Activated CD8-positive, alpha-beta memory T cell treated with anti-CD3 and anti-CD28 coated beads, Interleukin-2, amount 10 ng/mL, durations not matched to agents 7 days and 5 days (primary cell): ENCODE data around the gene MAOA. TPM values are rescaled to one million over a fixed set of nuclear protein-coding genes. Genes with fewer than 3 reads are reported as not detected.

Experiments
- ATAC-seq: fragments of 150-1000 bp; cut with Tn5 transposase; one replicate; pipeline ENCODE4 v1.10.0; 2021; ENCODE audit warnings: moderate library complexity
- CTCF ChIA-PET: fragments of 350-600 bp; sonication (Branson Sonifier 250); formaldehyde crosslinking; loops from one replicate; lab custom pipeline; 2021; ENCODE audit warnings: antibody characterized with exemption; lab: Charles Lee
- DNase-seq: peaks from one replicate; pipeline ENCODE4 v3.0.0-alpha.2; 2020
- H3K27ac Mint-ChIP-seq: one replicate; pipeline ENCODE4 v1.8.0; 2021; ENCODE audit warnings: mild to moderate bottlenecking, mixed read lengths
- H3K27me3 Mint-ChIP-seq: one replicate; pipeline ENCODE4 v1.8.0; 2021; ENCODE audit warnings: mixed read lengths
- H3K36me3 Mint-ChIP-seq: one replicate; pipeline ENCODE4 v1.8.0; 2021; ENCODE audit warnings: mild to moderate bottlenecking, mixed read lengths
- H3K4me1 Mint-ChIP-seq: one replicate; pipeline ENCODE4 v1.8.0; 2021; ENCODE audit warnings: mixed read lengths
- H3K4me3 Mint-ChIP-seq: one replicate; pipeline ENCODE4 v1.8.0; 2021; ENCODE audit warnings: mild to moderate bottlenecking, moderate library complexity, mixed read lengths
- H3K9me3 Mint-ChIP-seq: one replicate; pipeline ENCODE4 v1.8.0; 2022; ENCODE audit warnings: low read depth, mixed read lengths
- total RNA-seq, 2 experiments: library from RNA; stranded (reverse); gene quantifications; one replicate each; pipeline ENCODE4 v1.2.3, GENCODE V29; 2021

MAOA gene
- total RNA-seq, 2 experiments from 2014 or later, result 2.6 to 3.1 TPM

DNA sequence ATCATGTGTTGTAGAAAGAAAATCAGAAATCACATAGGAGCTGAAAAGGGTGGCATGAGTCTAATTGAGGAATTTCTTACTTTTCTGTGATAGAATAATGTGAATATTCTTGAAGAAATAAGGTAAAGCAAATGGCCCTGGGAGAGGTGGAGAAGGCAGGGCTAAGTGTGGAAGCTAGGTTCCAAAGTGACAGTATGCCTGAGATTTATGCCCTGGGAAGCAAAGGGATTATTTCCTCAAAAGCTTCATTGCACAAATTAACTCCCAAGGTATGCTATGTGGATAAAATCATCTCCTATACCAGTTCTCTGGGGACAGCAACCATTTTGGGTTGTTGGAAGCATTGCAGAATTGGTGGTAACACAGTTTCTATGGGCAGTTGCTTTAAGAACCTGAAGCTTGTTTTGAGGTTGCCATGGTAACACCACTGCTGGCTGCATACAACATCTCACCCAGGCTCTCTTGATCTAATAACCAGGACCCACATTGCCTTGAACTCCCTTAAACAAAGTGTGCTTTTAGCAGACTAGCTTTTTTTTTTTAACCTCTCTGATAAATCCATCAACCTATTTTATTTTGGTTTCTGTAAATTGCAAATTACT is 21.0 kb downstream of the MAOA start:
- CTCF ChIA-PET, result no interaction called here
- Mint-ChIP-seq H3K27me3 (no peaks in the 10 kb centered on the region), H3K4me3 (no peak overlapping the region), H3K9me3 (no peaks in the 10 kb centered on the region), H3K36me3 (no peaks in the 10 kb centered on the region), H3K4me1 (no peaks in the 10 kb centered on the region), H3K27ac (no peak overlapping the region)
- DNase-seq (no peak), ATAC-seq (no peak)

- CTCF ChIA-PET, result no interaction called here
- no peaks in the 10 kb centered on the region for H3K9me3 Mint-ChIP-seq
- no peak for DNase-seq
- no peaks in the 10 kb centered on the region for H3K36me3 Mint-ChIP-seq
- H3K4me3 Mint-ChIP-seq, result no peak overlapping the region
- ATAC-seq, result no peak
- H3K27me3 Mint-ChIP-seq, result no peaks in the 10 kb centered on the region
- H3K4me1 Mint-ChIP-seq, result no peaks in the 10 kb centered on the region
- H3K27ac Mint-ChIP-seq, result no peak overlapping the region
These were observed 21.9 kb downstream of the MAOA start for GRCh38 chrX:43677993-43678392.

GRCh38 chrX:43679058-43679457 is 23.0 kb downstream of the MAOA start:
- H3K4me3 Mint-ChIP-seq, result no peak overlapping the region

DNA sequence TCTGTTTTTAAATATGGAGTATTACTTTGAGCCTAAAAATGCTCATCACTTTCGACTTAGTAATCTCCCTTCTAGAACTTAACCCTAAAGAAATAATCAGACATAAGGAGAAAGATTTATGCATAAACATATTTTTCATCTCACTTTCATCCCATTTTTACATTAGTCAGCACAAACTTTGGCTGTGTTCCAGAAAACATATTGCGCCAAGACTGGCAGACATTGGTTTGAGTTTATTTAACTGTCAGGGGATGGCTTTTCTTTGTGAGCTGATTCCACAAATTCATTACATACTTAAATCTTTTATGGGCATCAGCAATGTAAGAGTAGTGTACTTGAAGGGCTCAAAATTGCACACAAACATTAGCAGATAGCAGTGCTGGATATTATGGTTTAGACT is 23.7 kb downstream of the MAOA start:
- DNase-seq (no peak), ATAC-seq (no peak)
- Mint-ChIP-seq H3K36me3 (no peaks in the 10 kb centered on the region), H3K27ac (no peak overlapping the region), H3K4me3 (no peak overlapping the region), H3K27me3 (no peaks in the 10 kb centered on the region), H3K9me3 (no peaks in the 10 kb centered on the region), H3K4me1 (no peaks in the 10 kb centered on the region)
- CTCF ChIA-PET, result no interaction called here

More at GRCh38 chrX:43679058-43679457, 23.0 kb downstream of the MAOA start:
- no peak for DNase-seq
- CTCF ChIA-PET, result no interaction called here
- no peaks in the 10 kb centered on the region for H3K36me3 Mint-ChIP-seq
- H3K4me1 Mint-ChIP-seq, result no peaks in the 10 kb centered on the region
- no peaks in the 10 kb centered on the region for H3K9me3 Mint-ChIP-seq
- H3K27me3 Mint-ChIP-seq, result no peaks in the 10 kb centered on the region
- ATAC-seq, result no peak
- no peak overlapping the region for H3K27ac Mint-ChIP-seq

DNA sequence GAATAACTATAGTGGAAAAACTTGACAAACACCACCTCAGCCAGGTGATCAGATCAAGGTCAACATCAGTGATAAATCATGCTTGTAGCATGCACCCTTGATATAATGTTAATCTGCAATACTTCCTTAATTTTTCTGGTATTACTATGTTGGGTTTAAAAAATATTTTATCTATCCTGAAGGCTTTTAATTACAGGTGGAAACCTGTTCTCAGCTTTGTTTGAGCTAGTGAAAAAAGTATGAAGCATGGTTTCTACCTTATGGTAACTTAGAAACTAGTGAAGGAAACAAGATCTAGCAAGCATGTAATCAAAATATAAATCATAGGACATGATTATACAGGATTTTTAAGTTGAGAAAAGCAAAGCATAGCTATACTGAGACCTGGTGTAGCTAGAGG is 26.6 kb downstream of the MAOA start:
- Mint-ChIP-seq H3K9me3 (no peaks in the 10 kb centered on the region), H3K36me3 (no peaks in the 10 kb centered on the region), H3K4me1 (no peaks in the 10 kb centered on the region), H3K27ac (no peak overlapping the region), H3K27me3 (no peaks in the 10 kb centered on the region), H3K4me3 (no peak overlapping the region)
- CTCF ChIA-PET, result no interaction called here
- DNase-seq (no peak), ATAC-seq (no peak)

- H3K4me3 Mint-ChIP-seq, result no peak overlapping the region
- no peak overlapping the region for H3K27ac Mint-ChIP-seq
- H3K4me1 Mint-ChIP-seq, result no peaks in the 10 kb centered on the region
- H3K27me3 Mint-ChIP-seq, result no peaks in the 10 kb centered on the region
- H3K9me3 Mint-ChIP-seq, result no peaks in the 10 kb centered on the region
- DNase-seq, result no peak
- no peaks in the 10 kb centered on the region for H3K36me3 Mint-ChIP-seq
- CTCF ChIA-PET, result no interaction called here
- no peak for ATAC-seq
These were observed 29.1 kb downstream of the MAOA start for GRCh38 chrX:43685221-43685620.

GRCh38 chrX:43688586-43688985 is 32.5 kb downstream of the MAOA start:
- no peaks in the 10 kb centered on the region for H3K36me3 Mint-ChIP-seq
- H3K9me3 Mint-ChIP-seq, result no peaks in the 10 kb centered on the region
- CTCF ChIA-PET, result no interaction called here
- ATAC-seq (no peak), DNase-seq (no peak)
- H3K27me3 Mint-ChIP-seq, result no peaks in the 10 kb centered on the region
- H3K4me3 Mint-ChIP-seq, result no peak overlapping the region
- H3K4me1 Mint-ChIP-seq, result no peaks in the 10 kb centered on the region
- H3K27ac Mint-ChIP-seq, result no peak overlapping the region

GRCh38 chrX:43693602-43694406 is 37.7 kb downstream of the MAOA start:
- no peak overlapping the region for H3K27ac Mint-ChIP-seq
- no peak for ATAC-seq
- CTCF ChIA-PET, result no interaction called here

DNA sequence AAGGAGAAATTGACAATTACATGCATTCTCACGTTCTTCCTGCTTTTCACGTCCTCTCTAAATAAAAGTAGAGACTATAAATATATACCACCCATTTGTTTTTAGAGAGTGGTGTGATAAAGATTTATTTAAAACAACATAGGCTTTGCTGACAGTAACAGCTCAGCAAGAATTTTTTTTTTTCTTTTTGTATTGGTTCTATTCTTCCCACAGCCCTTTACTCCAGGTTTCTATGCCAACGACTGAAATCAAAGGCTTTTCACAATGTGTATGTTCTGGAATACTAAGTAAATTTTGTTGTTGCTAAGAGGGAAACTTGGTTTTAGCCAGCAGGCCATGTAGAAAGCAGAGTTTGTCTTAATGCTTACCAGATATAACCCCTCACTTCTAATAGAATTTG is 43.4 kb downstream of the MAOA start:
- no peak overlapping the region for H3K4me3 Mint-ChIP-seq
- no peaks in the 10 kb centered on the region for H3K4me1 Mint-ChIP-seq
- H3K36me3 Mint-ChIP-seq, result no peaks in the 10 kb centered on the region
- H3K27me3 Mint-ChIP-seq, result no peaks in the 10 kb centered on the region
- no peak for ATAC-seq
- CTCF ChIA-PET, result no interaction called here
- H3K9me3 Mint-ChIP-seq, result no peaks in the 10 kb centered on the region
- no peak for DNase-seq
- no peak overlapping the region for H3K27ac Mint-ChIP-seq

More at GRCh38 chrX:43693602-43694406, 37.7 kb downstream of the MAOA start:
- no peak for DNase-seq
- H3K36me3 Mint-ChIP-seq, result no peaks in the 10 kb centered on the region
- no peaks in the 10 kb centered on the region for H3K27me3 Mint-ChIP-seq
- H3K4me1 Mint-ChIP-seq, result no peaks in the 10 kb centered on the region
- no peak overlapping the region for H3K4me3 Mint-ChIP-seq
- H3K9me3 Mint-ChIP-seq, result no peaks in the 10 kb centered on the region

DNA sequence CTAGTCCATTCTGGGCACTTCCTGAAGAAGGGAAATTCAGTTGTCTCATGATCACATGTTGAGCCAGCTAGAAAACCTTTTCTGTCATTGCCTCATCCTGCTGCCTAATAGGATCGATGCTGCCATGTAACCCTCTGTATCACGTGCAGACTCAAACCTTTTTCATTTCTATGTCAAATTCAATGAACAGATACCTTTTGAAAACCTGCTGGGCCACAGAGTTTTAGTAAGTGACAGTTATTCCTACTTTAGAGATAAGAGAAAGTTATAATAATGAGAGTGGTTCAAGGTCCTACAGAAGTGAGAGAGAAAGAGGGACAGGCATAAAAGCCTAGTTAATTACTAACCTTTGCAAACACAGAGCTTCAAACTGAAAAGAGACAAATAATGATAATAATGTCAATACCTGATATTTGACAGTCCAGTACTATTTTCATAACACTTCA is 46.0 kb downstream of the MAOA start:
- H3K36me3 Mint-ChIP-seq, result no peaks in the 10 kb centered on the region
- H3K27ac Mint-ChIP-seq, result no peak overlapping the region
- DNase-seq, result no peak
- H3K4me1 Mint-ChIP-seq, result no peaks in the 10 kb centered on the region
- CTCF ChIA-PET, result no interaction called here
- H3K9me3 Mint-ChIP-seq, result no peaks in the 10 kb centered on the region
- H3K4me3 Mint-ChIP-seq, result no peak overlapping the region
- no peak for ATAC-seq
- no peaks in the 10 kb centered on the region for H3K27me3 Mint-ChIP-seq

DNA sequence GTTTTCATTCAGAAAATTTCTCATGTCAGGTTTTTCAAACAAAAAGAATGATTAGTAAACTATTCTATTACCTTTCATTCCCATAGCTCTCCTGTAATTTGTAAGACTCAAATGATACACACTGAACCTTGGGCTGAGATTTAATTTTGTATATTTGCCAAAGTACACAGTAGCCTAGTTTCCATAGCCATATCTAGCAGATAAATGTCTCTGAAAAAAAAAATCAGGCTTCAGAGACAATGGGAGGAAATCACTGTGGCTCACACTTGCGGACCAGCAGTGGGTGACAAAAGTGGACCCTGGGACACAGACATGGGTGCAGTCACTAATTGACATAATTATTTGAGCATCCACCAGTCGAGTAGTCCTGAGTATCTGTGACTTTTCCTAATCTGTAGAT is 46.6 kb downstream of the MAOA start:
- H3K4me3 Mint-ChIP-seq, result no peak overlapping the region
- no peak for DNase-seq
- H3K36me3 Mint-ChIP-seq, result no peaks in the 10 kb centered on the region
- H3K27ac Mint-ChIP-seq, result no peak overlapping the region
- no peaks in the 10 kb centered on the region for H3K9me3 Mint-ChIP-seq
- CTCF ChIA-PET, result no interaction called here
- H3K4me1 Mint-ChIP-seq, result no peaks in the 10 kb centered on the region
- H3K27me3 Mint-ChIP-seq, result no peaks in the 10 kb centered on the region
- no peak for ATAC-seq

DNA sequence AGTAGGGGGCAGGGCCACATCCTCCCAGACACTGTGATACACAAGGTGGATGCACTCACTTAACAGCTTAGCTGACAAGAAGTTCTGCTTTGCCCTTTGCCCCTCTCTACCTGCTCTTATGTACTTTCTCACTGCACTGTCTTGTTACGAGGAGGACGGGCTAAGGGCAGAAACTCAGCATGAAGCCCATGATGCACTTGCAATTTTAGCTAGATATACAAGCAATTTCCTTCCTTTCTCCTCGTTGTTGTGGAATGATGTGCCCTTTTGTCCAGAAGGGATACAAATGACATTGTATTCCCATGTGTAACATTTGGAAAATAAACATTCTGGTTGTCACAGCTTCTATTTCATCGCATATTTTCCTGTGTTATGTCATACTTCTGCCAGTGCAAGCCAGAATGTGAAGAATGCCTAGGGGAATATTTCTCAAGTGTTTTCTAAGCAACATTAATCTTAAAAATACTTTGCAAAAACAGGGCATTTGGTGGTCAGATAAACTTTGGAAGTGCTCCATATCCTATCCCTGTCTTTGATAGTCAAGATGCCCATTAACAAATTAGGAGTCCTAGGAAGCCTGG is 47.2 kb downstream of the MAOA start:
- CTCF ChIA-PET, result no interaction called here
- DNase-seq (no peak), ATAC-seq (no peak)
- Mint-ChIP-seq H3K4me3 (no peak overlapping the region), H3K4me1 (no peaks in the 10 kb centered on the region), H3K36me3 (no peaks in the 10 kb centered on the region), H3K27ac (no peak overlapping the region), H3K27me3 (no peaks in the 10 kb centered on the region), H3K9me3 (no peaks in the 10 kb centered on the region)

- Mint-ChIP-seq H3K27me3 (no peaks in the 10 kb centered on the region), H3K9me3 (no peaks in the 10 kb centered on the region), H3K27ac (no peak overlapping the region), H3K36me3 (no peaks in the 10 kb centered on the region), H3K4me3 (no peak overlapping the region), H3K4me1 (no peaks in the 10 kb centered on the region)
- no peak for DNase-seq
- CTCF ChIA-PET, result no interaction called here
- ATAC-seq, result no peak
These were observed 50.8 kb downstream of the MAOA start for GRCh38 chrX:43706786-43707370.
